Stimulated activated CD4-positive, alpha-beta T cell treated with anti-CD3 and anti-CD28 coated beads, Interleukin-4, amount 100 ng/mL, for 24 hours (primary cell): ENCODE results near the gene HTR1D.
A peak's percentile ranks its signal among the peaks of the same experiment; 100 is the strongest.
"Not testable (repeated sequence)": the region's sequence is repeated elsewhere in the genome, so short reads cannot be mapped to it uniquely, and the experiment has no call there.

Source experiments
- DNase-seq: peaks from one replicate; pipeline ENCODE4 v3.0.0-alpha.2; 2020

HTR1D gene

GRCh38 chr1:23215751-23216449, 1.4 kb downstream of the HTR1D start:
- no peak for DNase-seq

- no peak for DNase-seq
These were observed 2.0 kb downstream of the HTR1D start for GRCh38 chr1:23215291-23215690.

DNA sequence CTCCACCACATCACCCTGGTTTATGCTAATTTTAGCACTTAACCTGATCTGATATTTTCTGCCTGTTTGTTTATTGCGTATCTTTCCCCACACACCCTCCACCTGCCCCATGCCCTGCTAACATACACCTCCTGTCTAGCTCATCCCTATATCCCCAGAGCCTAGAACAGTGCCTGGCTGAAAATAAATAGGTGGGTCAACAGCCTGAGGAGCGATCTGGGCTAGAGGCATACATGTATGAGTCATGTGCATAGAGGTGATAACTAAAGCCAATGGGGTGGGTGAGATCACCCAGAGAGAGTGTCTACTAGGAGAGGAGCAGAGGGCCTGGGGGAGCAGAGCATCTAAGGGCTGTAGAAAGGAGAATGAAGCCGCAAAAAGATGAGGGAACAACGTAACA, 2.7 kb downstream of the HTR1D start:
- no peak for DNase-seq

- no peak for DNase-seq
These were observed 5.3 kb downstream of the HTR1D start for GRCh38 chr1:23211955-23212354.

- no peak for DNase-seq
These were observed 6.3 kb downstream of the HTR1D start for GRCh38 chr1:23210963-23211362.

GRCh38 chr1:23210351-23210785, 6.9 kb downstream of the HTR1D start:
- no peak for DNase-seq

GRCh38 chr1:23209770-23210169, 7.5 kb downstream of the HTR1D start:
- no peak for DNase-seq

- DNase-seq = no peak
These were observed 8.8 kb downstream of the HTR1D start for GRCh38 chr1:23208527-23208926.

GRCh38 chr1:23207733-23208132, 9.6 kb downstream of the HTR1D start:
- DNase-seq = not testable (repeated sequence)

GRCh38 chr1:23202263-23202749, 15.0 kb downstream of the HTR1D start:
- no peak for DNase-seq

DNA sequence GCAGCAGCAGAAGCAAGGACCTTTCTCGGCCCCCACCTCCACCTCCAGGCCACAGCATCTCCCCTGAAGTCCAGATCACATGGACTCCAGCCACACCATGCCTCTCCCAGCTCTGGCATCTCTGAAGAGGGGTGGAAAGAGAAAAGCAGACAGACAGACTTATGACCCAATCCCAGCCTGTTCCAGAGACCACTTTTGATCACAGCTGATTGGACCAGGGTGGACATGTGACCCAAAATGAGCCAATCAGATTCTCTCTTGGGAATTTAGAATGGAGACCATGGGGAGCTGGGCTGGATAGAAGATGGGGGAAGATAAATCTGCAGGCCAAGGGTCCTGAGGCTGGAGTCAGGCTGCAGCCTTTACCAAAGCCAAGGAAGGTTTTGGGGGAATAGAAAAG, 16.4 kb downstream of the HTR1D start:
- no peak for DNase-seq

DNA sequence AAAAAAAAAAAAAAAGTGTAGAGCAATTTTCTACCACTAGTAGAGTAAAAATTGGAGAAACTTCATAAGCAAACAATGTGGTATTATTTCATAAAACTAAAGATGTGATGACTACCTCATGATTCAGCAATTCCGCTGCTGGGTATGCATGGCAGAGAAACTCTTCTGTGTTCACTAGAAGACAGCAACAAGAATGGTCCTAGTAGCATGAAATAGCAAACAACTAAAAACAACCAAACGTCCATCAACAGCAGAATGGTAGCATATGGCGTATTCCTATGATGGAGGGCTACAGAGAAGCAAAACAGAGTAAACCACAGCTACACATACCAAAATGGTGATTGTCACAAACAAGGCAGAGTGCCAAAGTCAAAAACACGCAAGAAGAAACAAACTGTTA, 18.9 kb downstream of the HTR1D start:
- DNase-seq = no peak

GRCh38 chr1:23196627-23197328, 20.5 kb downstream of the HTR1D start:
- DNase-seq = no peak

DNA sequence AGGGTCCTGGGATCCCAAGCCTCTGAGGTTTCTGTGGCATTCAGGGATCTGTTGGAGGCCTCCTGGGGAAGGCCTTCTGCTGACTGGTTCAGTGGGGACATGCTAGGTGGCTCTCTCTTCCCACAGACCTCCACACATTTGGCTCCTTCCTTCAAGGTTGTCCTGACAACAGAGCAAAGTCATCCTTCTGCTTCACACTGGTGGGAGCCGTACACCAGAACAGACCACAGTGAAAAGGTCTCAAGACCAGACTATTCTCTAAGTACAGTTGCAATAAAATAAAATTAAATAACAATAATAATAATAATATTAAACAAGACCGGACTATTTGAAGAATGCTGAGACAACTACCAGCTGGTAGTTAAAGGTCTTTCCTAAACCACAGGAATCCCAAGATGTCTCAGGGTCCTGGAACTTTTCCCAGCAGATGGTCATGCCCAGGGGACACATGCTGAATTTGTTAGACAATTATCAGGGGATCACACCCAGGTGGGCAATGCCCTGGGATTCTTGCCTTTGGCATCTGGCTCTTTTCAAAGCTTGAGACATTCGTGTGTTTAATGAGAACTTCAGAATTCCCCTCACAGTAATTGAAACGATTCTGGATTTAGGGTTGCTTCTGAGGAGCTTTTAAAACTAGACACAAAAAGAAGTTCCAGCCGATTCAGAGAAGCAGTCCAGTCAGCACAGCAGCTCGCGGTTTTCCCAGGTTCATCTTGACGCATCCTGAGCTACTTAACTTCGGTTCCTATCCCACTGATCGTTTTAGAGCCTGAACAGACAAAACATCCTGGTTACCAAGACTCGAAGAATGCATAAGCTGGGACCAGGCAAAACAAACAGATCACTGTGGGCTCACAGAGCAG, 22.9 kb downstream of the HTR1D start:
- DNase-seq = no peak

GRCh38 chr1:23193391-23194118, 23.7 kb downstream of the HTR1D start:
- no peak for DNase-seq

DNA sequence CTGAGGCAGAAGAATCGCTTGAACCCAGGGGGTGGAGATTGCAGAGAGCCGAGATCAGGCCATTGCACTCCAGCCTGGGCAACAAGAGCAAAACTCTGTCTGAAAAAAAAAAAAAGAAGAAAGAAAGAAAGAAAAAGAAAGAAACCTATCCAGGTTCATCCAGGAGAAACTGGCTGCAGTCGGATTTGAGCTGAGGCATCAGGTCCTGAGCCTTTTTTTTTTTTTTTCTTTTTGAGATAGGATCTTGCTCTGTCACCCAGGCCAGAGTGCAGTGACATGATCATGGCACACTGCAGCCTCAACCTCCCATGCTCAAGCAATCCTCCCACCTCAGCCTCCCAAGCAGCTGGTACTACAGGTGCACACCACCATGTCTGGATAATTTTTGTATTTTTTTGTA, 26.1 kb downstream of the HTR1D start:
- no peak for DNase-seq

GRCh38 chr1:23188936-23189452, 28.3 kb downstream of the HTR1D start:
- DNase-seq = not testable (repeated sequence)

DNA sequence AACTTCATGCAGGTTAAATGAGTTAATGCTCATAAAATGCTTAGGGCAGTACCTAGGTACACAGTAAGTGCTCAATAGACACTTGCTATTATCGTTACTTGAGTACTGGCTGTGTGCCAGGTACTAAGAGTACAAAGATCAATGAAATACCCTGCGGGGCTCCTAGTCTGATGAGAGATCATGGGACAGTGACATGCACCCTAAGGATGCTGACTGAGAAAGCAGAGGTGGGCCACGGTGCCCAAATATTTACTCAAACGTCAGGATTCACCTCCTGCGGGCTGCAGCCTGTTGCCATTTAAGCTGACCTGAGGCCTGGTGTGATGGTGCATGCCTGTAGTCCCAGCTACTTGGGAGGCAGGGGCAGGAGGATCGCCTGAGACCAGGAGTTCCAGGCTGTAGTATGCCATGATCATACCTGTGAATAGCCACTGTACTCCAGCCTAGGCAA, 28.8 kb downstream of the HTR1D start:
- no peak for DNase-seq

DNA sequence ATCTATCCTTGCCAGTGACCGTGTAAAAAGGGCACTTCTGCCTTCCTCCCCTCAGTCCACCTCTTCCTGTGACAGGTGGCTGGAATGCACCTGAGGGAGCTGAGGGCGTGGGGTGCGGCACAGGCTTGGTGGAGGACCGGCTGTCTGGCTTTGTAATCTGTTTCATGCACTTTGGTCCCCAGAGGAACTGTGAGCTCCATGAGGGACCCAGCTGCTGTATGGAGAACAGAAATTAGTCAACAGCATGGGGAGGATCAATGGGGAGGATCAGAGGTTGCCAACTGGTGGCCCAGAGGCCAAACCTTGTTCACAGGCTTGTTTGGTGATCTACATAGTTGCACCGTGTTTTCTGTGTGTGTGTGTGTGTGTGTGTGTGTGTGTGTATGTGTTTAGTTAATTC, 29.7 kb downstream of the HTR1D start:
- DNase-seq = no peak

DNA sequence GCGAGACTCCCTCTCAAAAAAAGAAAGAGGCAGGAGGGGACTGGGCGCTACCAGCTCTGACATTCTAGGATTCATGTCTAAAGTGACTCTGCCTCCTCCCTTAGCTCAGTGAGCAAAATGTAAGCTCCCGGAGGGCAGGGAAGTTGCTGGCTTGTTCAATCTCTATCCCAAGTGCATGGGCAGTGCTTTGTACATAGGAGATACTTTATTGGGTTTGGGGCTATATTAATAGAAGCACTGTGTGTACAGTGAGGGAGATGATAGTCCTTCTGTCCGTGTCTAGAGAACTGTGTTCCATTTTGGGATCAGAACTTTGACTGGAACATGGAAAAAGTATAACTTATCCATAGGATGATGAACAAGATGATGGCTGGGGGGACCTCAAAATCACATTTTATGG, 31.9 kb downstream of the HTR1D start:
- no peak for DNase-seq

- DNase-seq = peak; percentile 45
These were observed 32.9 kb downstream of the HTR1D start for GRCh38 chr1:23184212-23184934.

DNA sequence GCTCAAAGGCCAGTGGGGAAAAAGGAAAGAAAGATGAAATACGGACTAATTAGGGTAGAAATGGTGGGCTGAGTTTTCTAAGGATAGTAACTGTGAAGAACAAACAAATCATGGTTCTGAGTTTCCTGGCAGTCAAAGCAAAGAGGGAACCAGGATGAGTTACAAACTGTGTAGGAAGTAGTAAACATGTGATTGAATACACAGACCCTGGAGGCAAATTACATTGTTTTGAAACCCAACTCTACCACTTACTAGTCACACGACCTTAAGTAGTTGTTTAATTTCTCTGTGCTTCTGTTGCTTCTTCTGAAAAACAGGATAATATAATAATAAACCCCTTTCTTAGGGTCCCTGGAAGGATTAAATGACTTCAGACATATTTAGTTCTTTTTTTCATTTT, 37.4 kb downstream of the HTR1D start:
- DNase-seq = no peak
